ENCODE results near the gene NUBPL. TPM values are rescaled to one million over a fixed set of nuclear protein-coding genes. Genes with fewer than 3 reads are reported as not detected.

The NUBPL gene
- total and polyA plus RNA-seq, 7 experiments from 2014 or later: 5.8 to 11.7 (median 8.3) TPM

DNA sequence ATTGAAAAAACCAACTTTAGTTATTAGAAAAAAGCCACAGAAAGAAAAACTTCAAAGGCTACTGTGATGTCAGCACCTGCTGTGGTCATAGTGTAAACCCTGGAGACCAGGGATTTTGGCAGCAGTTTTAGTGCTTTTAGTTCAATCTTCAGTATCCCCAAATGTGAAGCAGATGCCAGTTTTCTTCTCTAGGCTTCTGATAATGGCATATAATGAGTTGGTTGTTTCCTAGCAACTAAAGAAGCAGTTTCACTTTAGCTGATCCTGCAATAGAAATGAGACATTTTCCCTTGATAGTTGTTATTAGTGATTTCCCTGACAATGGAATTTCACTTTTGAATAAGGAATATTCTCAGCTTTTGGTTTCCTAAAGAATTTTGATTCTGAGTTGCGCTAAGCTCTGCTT lies 131.2 kb downstream of the NUBPL start:
- H3K27ac Mint-ChIP-seq: no peak overlapping the region
- peaks cover 0 to 52% (median 30%) of the 10 kb centered on the region in 5 donors for H3K36me3 Mint-ChIP-seq
- H3K4me3 Mint-ChIP-seq: no peak overlapping the region
- H3K27me3 Mint-ChIP-seq: no peaks in the 10 kb centered on the region
- Histone ChIP-seq H3K27me3 (ENCODE audit: control insufficient read depth in 2 of 2, insufficient read depth in 2 of 2, low read length in 2 of 2) (no peaks in the 10 kb centered on the region), H3K4me1 (ENCODE audit: control insufficient read depth in 2 of 2, insufficient read depth in 2 of 2, low read length in 2 of 2) (no peaks in the 10 kb centered on the region), H3K9me3 (ENCODE audit: control insufficient read depth in 2 of 3, low read length in 3 of 3) (no peaks in the 10 kb centered on the region), H3K27ac (ENCODE audit: low read depth, low read length) (no peak overlapping the region), H3K36me3 (ENCODE audit: control insufficient read depth in 2 of 3, insufficient read depth in 3 of 3, low read length in 3 of 3) (no peaks in the 10 kb centered on the region), H3K4me3 (ENCODE audit: low read length) (no peak overlapping the region)
- ATAC-seq (no peak), DNase-seq (no peak)
- ChIA-PET CTCF (no interaction called here), POLR2A (no interaction called here)
- peaks cover 0 to 5% (median 1%) of the 10 kb centered on the region in 11 donors for H3K9me3 Mint-ChIP-seq
- H3K4me1 Mint-ChIP-seq: peaks cover 0 to 6% (median 0%) of the 10 kb centered on the region in 7 donors
- intact Hi-C loops (cut with micrococcal nuclease): no loop called here

DNA sequence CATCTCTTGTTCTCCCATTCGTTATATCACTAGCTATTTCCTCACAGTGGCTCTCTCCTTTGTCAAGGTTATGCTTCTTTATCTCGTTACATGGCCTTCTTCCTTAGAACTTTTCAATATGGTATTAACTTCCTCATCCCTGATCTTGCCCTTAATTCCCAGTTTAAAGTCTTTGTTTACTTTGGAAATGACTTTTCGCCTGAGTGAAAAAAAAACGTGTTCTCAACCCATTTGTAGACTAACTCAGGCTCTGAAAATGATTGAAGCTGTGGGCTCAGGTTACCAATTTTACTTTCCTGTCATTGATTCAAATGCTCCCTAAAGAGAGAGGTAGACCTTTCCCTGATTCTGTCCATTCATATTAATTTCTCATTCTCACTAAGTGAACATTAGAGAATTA lies 135.2 kb downstream of the NUBPL start:
- Mint-ChIP-seq H3K4me3 (no peak overlapping the region), H3K36me3 (peaks cover 0 to 38% (median 28%) of the 10 kb centered on the region in 5 donors), H3K4me1 (no peaks in the 10 kb centered on the region), H3K9me3 (peaks cover 0 to 10% (median 0%) of the 10 kb centered on the region in 11 donors), H3K27ac (no peak overlapping the region), H3K27me3 (no peaks in the 10 kb centered on the region)
- H3K36me3 ChIP-seq (ENCODE audit: control insufficient read depth in 2 of 3, insufficient read depth in 3 of 3, low read length in 3 of 3): no peaks in the 10 kb centered on the region
- no peak overlapping the region for H3K27ac ChIP-seq (ENCODE audit: low read depth, low read length)
- ChIA-PET POLR2A (no interaction called here), CTCF (no interaction called here)
- ATAC-seq (no peak), DNase-seq (no peak)
- intact Hi-C loops (cut with micrococcal nuclease): no loop called here
- H3K4me1 ChIP-seq (ENCODE audit: control insufficient read depth in 2 of 2, insufficient read depth in 2 of 2, low read length in 2 of 2): no peaks in the 10 kb centered on the region
- H3K9me3 ChIP-seq (ENCODE audit: control insufficient read depth in 2 of 3, low read length in 3 of 3): no peaks in the 10 kb centered on the region
- no peaks in the 10 kb centered on the region for H3K27me3 ChIP-seq (ENCODE audit: control insufficient read depth in 2 of 2, insufficient read depth in 2 of 2, low read length in 2 of 2)
- no peak overlapping the region for H3K4me3 ChIP-seq (ENCODE audit: low read length)

DNA sequence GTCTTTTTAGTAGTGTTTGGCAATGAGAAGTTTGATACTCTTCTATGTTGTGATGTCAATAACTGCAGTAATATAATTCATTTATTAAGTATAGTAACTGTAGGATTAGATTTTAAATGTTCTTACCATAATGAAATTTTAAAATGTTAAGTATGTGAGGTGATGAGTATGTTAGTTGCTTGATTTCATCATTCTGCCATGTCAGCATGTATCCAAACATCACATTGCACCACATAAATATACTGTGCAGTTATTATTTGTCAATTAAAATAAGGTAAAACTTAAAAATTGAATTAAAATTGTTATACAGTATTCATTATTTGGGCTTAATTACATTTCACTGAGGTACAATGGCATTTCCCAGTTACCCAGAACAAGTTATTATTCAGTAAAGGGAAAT lies 138.6 kb downstream of the NUBPL start:
- H3K36me3 Mint-ChIP-seq: peaks cover 8 to 70% (median 62%) of the 10 kb centered on the region in 5 donors
- H3K4me3 Mint-ChIP-seq: no peak overlapping the region
- ATAC-seq (no peak), DNase-seq (no peak)
- H3K27me3 Mint-ChIP-seq: no peaks in the 10 kb centered on the region
- H3K27me3 ChIP-seq (ENCODE audit: control insufficient read depth in 2 of 2, insufficient read depth in 2 of 2, low read length in 2 of 2): no peaks in the 10 kb centered on the region
- H3K9me3 Mint-ChIP-seq: peaks cover 0 to 44% (median 20%) of the 10 kb centered on the region in 11 donors
- H3K4me3 ChIP-seq (ENCODE audit: low read length): no peak overlapping the region
- H3K36me3 ChIP-seq (ENCODE audit: control insufficient read depth in 2 of 3, insufficient read depth in 3 of 3, low read length in 3 of 3): peaks cover 0 to 17% (median 0%) of the 10 kb centered on the region in 3 experiments
- H3K4me1 ChIP-seq (ENCODE audit: control insufficient read depth in 2 of 2, insufficient read depth in 2 of 2, low read length in 2 of 2): no peaks in the 10 kb centered on the region
- no peak overlapping the region for H3K27ac ChIP-seq (ENCODE audit: low read depth, low read length)
- H3K9me3 ChIP-seq (ENCODE audit: control insufficient read depth in 2 of 3, low read length in 3 of 3): peaks cover 0 to 15% (median 0%) of the 10 kb centered on the region in 3 experiments
- intact Hi-C loops (cut with micrococcal nuclease): no loop called here
- no peaks in the 10 kb centered on the region for H3K4me1 Mint-ChIP-seq
- no peak overlapping the region for H3K27ac Mint-ChIP-seq
- ChIA-PET CTCF (no interaction called here), POLR2A (no interaction called here)

- Mint-ChIP-seq H3K4me3 (no peak overlapping the region), H3K4me1 (no peaks in the 10 kb centered on the region), H3K9me3 (peaks cover 0 to 47% (median 20%) of the 10 kb centered on the region in 11 donors), H3K27ac (no peak overlapping the region), H3K27me3 (no peaks in the 10 kb centered on the region), H3K36me3 (peaks cover 13 to 73% (median 69%) of the 10 kb centered on the region in 5 donors)
- no peak for ATAC-seq
- ChIA-PET POLR2A (no interaction called here), CTCF (no interaction called here)
- Histone ChIP-seq H3K27me3 (ENCODE audit: control insufficient read depth in 2 of 2, insufficient read depth in 2 of 2, low read length in 2 of 2) (no peaks in the 10 kb centered on the region), H3K4me3 (ENCODE audit: low read length) (no peak overlapping the region), H3K9me3 (ENCODE audit: control insufficient read depth in 2 of 3, low read length in 3 of 3) (peaks cover 0 to 15% (median 0%) of the 10 kb centered on the region in 3 experiments), H3K27ac (ENCODE audit: low read depth, low read length) (no peak overlapping the region), H3K4me1 (ENCODE audit: control insufficient read depth in 2 of 2, insufficient read depth in 2 of 2, low read length in 2 of 2) (no peaks in the 10 kb centered on the region), H3K36me3 (ENCODE audit: control insufficient read depth in 2 of 3, insufficient read depth in 3 of 3, low read length in 3 of 3) (peaks cover 0 to 21% (median 0%) of the 10 kb centered on the region in 3 experiments)
- intact Hi-C loops (cut with micrococcal nuclease): no loop called here
- DNase-seq: no peak
Measured at GRCh38 chr14:31700282-31701074, 139.3 kb downstream of the NUBPL start.

GRCh38 chr14:31702130-31702529 lies 140.9 kb downstream of the NUBPL start:
- no peak overlapping the region for H3K27ac Mint-ChIP-seq
- H3K4me3 Mint-ChIP-seq: no peak overlapping the region
- H3K27me3 ChIP-seq (ENCODE audit: control insufficient read depth in 2 of 2, insufficient read depth in 2 of 2, low read length in 2 of 2): no peaks in the 10 kb centered on the region
- no peaks in the 10 kb centered on the region for H3K4me1 ChIP-seq (ENCODE audit: control insufficient read depth in 2 of 2, insufficient read depth in 2 of 2, low read length in 2 of 2)
- ChIA-PET POLR2A (no interaction called here), CTCF (no interaction called here)
- peaks cover 0 to 58% (median 20%) of the 10 kb centered on the region in 11 donors for H3K9me3 Mint-ChIP-seq
- H3K27ac ChIP-seq (ENCODE audit: low read depth, low read length): no peak overlapping the region
- H3K27me3 Mint-ChIP-seq: no peaks in the 10 kb centered on the region
- ATAC-seq (no peak), DNase-seq (no peak)
- H3K36me3 Mint-ChIP-seq: peaks cover 13 to 71% (median 65%) of the 10 kb centered on the region in 5 donors
- intact Hi-C loops (cut with micrococcal nuclease): no loop called here
- no peaks in the 10 kb centered on the region for H3K4me1 Mint-ChIP-seq
- H3K9me3 ChIP-seq (ENCODE audit: control insufficient read depth in 2 of 3, low read length in 3 of 3): peaks cover 0 to 18% (median 0%) of the 10 kb centered on the region in 3 experiments
- peaks cover 0 to 21% (median 0%) of the 10 kb centered on the region in 3 experiments for H3K36me3 ChIP-seq (ENCODE audit: control insufficient read depth in 2 of 3, insufficient read depth in 3 of 3, low read length in 3 of 3)
- H3K4me3 ChIP-seq (ENCODE audit: low read length): no peak overlapping the region

- Histone ChIP-seq H3K9me3 (ENCODE audit: control insufficient read depth in 2 of 3, low read length in 3 of 3) (peaks cover 0 to 18% (median 0%) of the 10 kb centered on the region in 3 experiments), H3K4me1 (ENCODE audit: control insufficient read depth in 2 of 2, insufficient read depth in 2 of 2, low read length in 2 of 2) (no peaks in the 10 kb centered on the region), H3K27me3 (ENCODE audit: control insufficient read depth in 2 of 2, insufficient read depth in 2 of 2, low read length in 2 of 2) (no peaks in the 10 kb centered on the region), H3K4me3 (ENCODE audit: low read length) (no peak overlapping the region), H3K27ac (ENCODE audit: low read depth, low read length) (no peak overlapping the region), H3K36me3 (ENCODE audit: control insufficient read depth in 2 of 3, insufficient read depth in 3 of 3, low read length in 3 of 3) (peaks cover 0 to 21% (median 0%) of the 10 kb centered on the region in 3 experiments)
- Mint-ChIP-seq H3K9me3 (peaks cover 0 to 65% (median 23%) of the 10 kb centered on the region in 11 donors), H3K36me3 (peaks cover 13 to 74% (median 66%) of the 10 kb centered on the region in 5 donors), H3K27ac (no peak overlapping the region), H3K4me1 (no peaks in the 10 kb centered on the region), H3K27me3 (no peaks in the 10 kb centered on the region), H3K4me3 (no peak overlapping the region)
- ChIA-PET CTCF (no interaction called here), POLR2A (no interaction called here)
- DNase-seq (no peak), ATAC-seq (no peak)
- intact Hi-C loops (cut with micrococcal nuclease): no loop called here
Measured at GRCh38 chr14:31703056-31703455, 141.9 kb downstream of the NUBPL start.

DNA sequence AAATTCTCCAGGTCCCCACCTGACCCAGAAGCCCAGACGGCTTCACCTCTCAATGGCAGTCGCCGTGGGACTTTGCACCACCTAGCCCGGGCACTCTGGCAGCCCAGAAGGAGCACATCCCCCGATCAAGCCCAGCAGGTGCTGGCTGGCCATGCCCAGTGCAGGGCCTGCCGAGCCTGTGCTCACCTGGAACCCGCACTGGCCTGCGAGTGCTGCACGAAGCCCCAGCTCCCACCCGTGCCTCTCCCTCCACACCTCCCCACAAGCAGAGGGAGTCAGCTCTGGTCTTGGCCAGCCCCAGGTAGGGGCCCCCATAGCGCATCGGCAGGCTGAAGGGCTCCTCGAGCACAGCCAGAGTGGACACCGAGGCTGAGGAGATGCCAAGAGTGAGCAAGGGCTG lies 144.5 kb downstream of the NUBPL start:
- Histone ChIP-seq H3K36me3 (ENCODE audit: control insufficient read depth in 2 of 3, insufficient read depth in 3 of 3, low read length in 3 of 3) (peaks cover 0 to 21% (median 0%) of the 10 kb centered on the region in 3 experiments), H3K27me3 (ENCODE audit: control insufficient read depth in 2 of 2, insufficient read depth in 2 of 2, low read length in 2 of 2) (no peaks in the 10 kb centered on the region), H3K27ac (ENCODE audit: low read depth, low read length) (no peak overlapping the region), H3K4me3 (ENCODE audit: low read length) (no peak overlapping the region), H3K9me3 (ENCODE audit: control insufficient read depth in 2 of 3, low read length in 3 of 3) (peaks cover 0 to 18% (median 0%) of the 10 kb centered on the region in 3 experiments), H3K4me1 (ENCODE audit: control insufficient read depth in 2 of 2, insufficient read depth in 2 of 2, low read length in 2 of 2) (no peaks in the 10 kb centered on the region)
- peaks cover 4 to 83% (median 23%) of the 10 kb centered on the region in 11 donors for H3K9me3 Mint-ChIP-seq
- ChIA-PET POLR2A (no interaction called here), CTCF (no interaction called here)
- DNase-seq (no peak), ATAC-seq (no peak)
- no peak overlapping the region for H3K4me3 Mint-ChIP-seq
- no peaks in the 10 kb centered on the region for H3K27me3 Mint-ChIP-seq
- no peaks in the 10 kb centered on the region for H3K4me1 Mint-ChIP-seq
- H3K36me3 Mint-ChIP-seq: peaks cover 13 to 96% (median 87%) of the 10 kb centered on the region in 5 donors
- intact Hi-C loops (cut with micrococcal nuclease): no loop called here
- no peak overlapping the region for H3K27ac Mint-ChIP-seq

Measured in naive thymus-derived CD4-positive, alpha-beta T cell (primary cell).